Neural cell (in vitro differentiated cells): ENCODE results near the gene CTNNBL1. TPM values are rescaled to one million over a fixed set of nuclear protein-coding genes. Genes with fewer than 3 reads are reported as not detected.

Source experiments
- H2AFZ ChIP-seq: fragments of 200-600, 300-800 bp; sonication (generic), shearing (Covaris generic); 2 replicates; pipeline ENCODE4 v1.6.0; 2014; ENCODE audit warnings: low read depth, mild to moderate bottlenecking, antibody characterized with exemption, low read length, moderate library complexity
- H3F3A ChIP-seq: fragments of 200-600 bp; shearing (Covaris generic); 2 replicates; pipeline ENCODE4 v1.6.1; 2016; ENCODE audit warnings: mild to moderate bottlenecking, moderate library complexity, mixed read lengths, antibody characterized with exemption, low read length; ENCODE audit not compliant: insufficient read depth, poor library complexity, severe bottlenecking
- H3K27ac ChIP-seq: fragments of 200-600, 300-800 bp; sonication (generic), shearing (Covaris generic); 2 replicates; pipeline ENCODE4 v1.5.1; 2014; ENCODE audit warnings: mild to moderate bottlenecking, low read length, moderate library complexity
- H3K27me3 ChIP-seq: fragments of 300-800, 200-600 bp; sonication (generic), shearing (Covaris generic); 2 replicates; pipeline ENCODE4 v1.6.0; 2014; ENCODE audit warnings: mild to moderate bottlenecking, low read depth, low read length, moderate library complexity; ENCODE audit not compliant: insufficient read depth
- H3K36me3 ChIP-seq: fragments of 300-800, 200-600 bp; sonication (generic), shearing (Covaris generic); 2 replicates; pipeline ENCODE4 v1.5.1; 2014; ENCODE audit warnings: mild to moderate bottlenecking, antibody characterized with exemption, low read length, moderate library complexity; ENCODE audit not compliant: insufficient read depth
- H3K4me2 ChIP-seq: fragments of 300-800, 200-600 bp; sonication (generic), shearing (Covaris generic); 2 replicates; pipeline ENCODE4 v1.6.0; 2014; ENCODE audit warnings: mild to moderate bottlenecking, low read length
- H3K4me3 ChIP-seq: fragments of 300-800, 200-600 bp; sonication (generic), shearing (Covaris generic); 2 replicates; pipeline ENCODE4 v1.5.1; 2014; ENCODE audit warnings: mild to moderate bottlenecking, low read length, moderate library complexity
- H3K79me2 ChIP-seq: fragments of 200-600 bp; shearing (Covaris generic); replicated peaks from 2 replicates; pipeline ENCODE4 v1.6.0; 2014; ENCODE audit warnings: mild to moderate bottlenecking, low read length, moderate library complexity; ENCODE audit not compliant: insufficient read depth
- H3K9ac ChIP-seq: fragments of 300-800, 200-600 bp; sonication (generic), shearing (Covaris generic); 2 replicates; pipeline ENCODE4 v1.6.1; 2016; ENCODE audit warnings: mild to moderate bottlenecking, low read length, mixed read lengths
- H3K9me2 ChIP-seq: fragments of 200-600 bp; shearing (Covaris generic); 2 replicates; pipeline ENCODE4 v1.6.1; 2016; ENCODE audit warnings: mild to moderate bottlenecking, low read length, mixed read lengths; ENCODE audit not compliant: insufficient read depth
- H3K9me3 ChIP-seq: fragments of 200-600, 300-800 bp; sonication (generic), shearing (Covaris generic); 2 replicates; pipeline ENCODE4 v1.6.1; 2016; ENCODE audit warnings: mild to moderate bottlenecking, mixed run types, low read length, moderate library complexity, mixed read lengths
- H4K20me1 ChIP-seq: fragments of 200-600 bp; shearing (Covaris generic); 2 replicates; pipeline ENCODE4 v1.6.1; 2016; ENCODE audit warnings: mild to moderate bottlenecking, mixed run types; ENCODE audit not compliant: insufficient read depth
- CTCF ChIP-seq: fragments of 450-650 bp; IDR thresholded peaks from 2 replicates; pipeline ENCODE4 v1.5.1; 2014; ENCODE audit warnings: antibody characterized with exemption, mild to moderate bottlenecking, moderate library complexity; ENCODE audit not compliant: poor library complexity, severe bottlenecking
- EP300 ChIP-seq: fragments of 450-650 bp; conservative IDR thresholded peaks from 2 replicates; pipeline ENCODE4 v1.6.1; 2014; ENCODE audit warnings: antibody characterized with exemption, mild to moderate bottlenecking, moderate library complexity; ENCODE audit not compliant: poor library complexity, severe bottlenecking
- EZH2 ChIP-seq: fragments of 200-600, 300-800 bp; shearing (Covaris generic), sonication (generic); IDR thresholded peaks from 2 replicates; pipeline ENCODE4 v1.6.1; 2014; ENCODE audit warnings: antibody characterized with exemption, low read length, borderline replicate concordance, mild to moderate bottlenecking; ENCODE audit not compliant: insufficient read depth, poor library complexity, severe bottlenecking
- MXI1 ChIP-seq: fragments of 450-650 bp; conservative IDR thresholded peaks from 2 replicates; pipeline ENCODE4 v1.6.1; 2014; ENCODE audit warnings: antibody characterized with exemption, mild to moderate bottlenecking; ENCODE audit not compliant: poor library complexity, severe bottlenecking
- POLR2AphosphoS5 ChIP-seq: IDR thresholded peaks from 2 replicates; pipeline ENCODE4 v1.6.1; 2012
- RAD21 ChIP-seq: fragments of 450-650 bp; conservative IDR thresholded peaks from 2 replicates; pipeline ENCODE4 v1.6.1; 2014; ENCODE audit warnings: antibody characterized with exemption, mild to moderate bottlenecking, moderate library complexity
- REST ChIP-seq: IDR thresholded peaks from 2 replicates; pipeline ENCODE4 v1.6.1; 2012; ENCODE audit warnings: borderline replicate concordance
- SMC3 ChIP-seq: fragments of 450-650 bp; conservative IDR thresholded peaks from 2 replicates; pipeline ENCODE4 v1.6.1; 2014; ENCODE audit warnings: antibody characterized with exemption, mild to moderate bottlenecking, moderate library complexity; ENCODE audit not compliant: poor library complexity
- TAF1 ChIP-seq: IDR thresholded peaks from 2 replicates; pipeline ENCODE4 v1.6.1; 2012; ENCODE audit warnings: low read depth
- polyA plus RNA-seq: library from polyadenylated mRNA; depleted of rRNA; stranded (reverse); fragments of >200 nt; gene quantifications from 2 replicates; pipeline ENCODE4 v1.2.3, GENCODE V29; 2014

Gene CTNNBL1
- polyA plus RNA-seq, 1 donor from 2014 or later = 32.6 TPM

DNA sequence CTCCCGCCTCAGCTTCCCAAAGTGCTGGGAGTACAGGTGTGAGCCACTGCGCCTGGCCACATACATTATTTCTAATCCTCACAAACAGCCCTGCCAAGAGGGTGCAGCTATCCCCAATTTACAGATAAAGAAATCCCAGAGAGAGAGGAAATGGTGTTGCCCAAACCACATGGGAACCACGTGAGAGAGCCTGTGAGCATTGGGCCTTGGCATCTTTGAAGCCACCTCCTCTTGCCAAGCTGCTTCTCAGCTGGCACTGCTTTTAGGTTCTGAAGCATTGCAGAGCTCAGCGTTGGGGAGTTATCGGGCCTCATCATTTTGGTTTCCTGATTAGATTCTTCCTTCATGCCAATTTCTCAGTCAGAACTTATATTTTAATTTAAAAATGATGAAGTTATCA is 80.3 kb downstream of the CTNNBL1 start:
- Histone ChIP-seq H3K27me3 (no peaks in the 10 kb centered on the region), H3K4me3 (no peak overlapping the region), H2AFZ (no peak overlapping the region), H3K4me2 (no peak overlapping the region), H3K36me3 (no peaks in the 10 kb centered on the region), H3K27ac (no peak overlapping the region), H4K20me1 (no peaks in the 10 kb centered on the region), H3K79me2 (no peaks in the 10 kb centered on the region), H3K9ac (no peak overlapping the region), H3K9me3 (no peaks in the 10 kb centered on the region), H3K9me2 (no peaks in the 10 kb centered on the region), H3F3A (no peaks in the 10 kb centered on the region)
- TF ChIP-seq MXI1 (no peak), EP300 (no peak), RAD21 (no peak), SMC3 (no peak), EZH2 (no peak), TAF1 (no peak), POLR2AphosphoS5 (no peak), CTCF (no peak), REST (no peak)

- Histone ChIP-seq H3K27me3 (no peaks in the 10 kb centered on the region), H3K27ac (no peak overlapping the region), H3K79me2 (no peaks in the 10 kb centered on the region), H3K36me3 (no peaks in the 10 kb centered on the region), H3K9ac (no peak overlapping the region), H3K9me3 (no peaks in the 10 kb centered on the region), H3K4me2 (no peak overlapping the region), H4K20me1 (no peaks in the 10 kb centered on the region), H3F3A (no peaks in the 10 kb centered on the region), H3K9me2 (no peaks in the 10 kb centered on the region), H2AFZ (no peak overlapping the region), H3K4me3 (no peak overlapping the region)
- no peak for TF ChIP-seq RAD21
- TF ChIP-seq TAF1 = no peak
- no peak for TF ChIP-seq SMC3
- no peak for TF ChIP-seq EP300
- no peak for TF ChIP-seq EZH2
- TF ChIP-seq REST = no peak
Measured at GRCh38 chr20:37775200-37775599, 81.4 kb downstream of the CTNNBL1 start.
